ENCODE data around the gene BTBD19. TPM values are rescaled to one million over a fixed set of nuclear protein-coding genes. Genes with fewer than 3 reads are reported as not detected.

Gene BTBD19
- total and polyA plus RNA-seq, 9 of the 15 experiments (the other 6 are each of a cell fraction or from before 2014, with no cell fraction given) = 0.22 to 2.0 (median 0.95) TPM

- TF ChIP-seq EP400 (IDR thresholded peaks at IDR 0.05) = peak; percentile 98
- TF ChIP-seq, protein P1, sequence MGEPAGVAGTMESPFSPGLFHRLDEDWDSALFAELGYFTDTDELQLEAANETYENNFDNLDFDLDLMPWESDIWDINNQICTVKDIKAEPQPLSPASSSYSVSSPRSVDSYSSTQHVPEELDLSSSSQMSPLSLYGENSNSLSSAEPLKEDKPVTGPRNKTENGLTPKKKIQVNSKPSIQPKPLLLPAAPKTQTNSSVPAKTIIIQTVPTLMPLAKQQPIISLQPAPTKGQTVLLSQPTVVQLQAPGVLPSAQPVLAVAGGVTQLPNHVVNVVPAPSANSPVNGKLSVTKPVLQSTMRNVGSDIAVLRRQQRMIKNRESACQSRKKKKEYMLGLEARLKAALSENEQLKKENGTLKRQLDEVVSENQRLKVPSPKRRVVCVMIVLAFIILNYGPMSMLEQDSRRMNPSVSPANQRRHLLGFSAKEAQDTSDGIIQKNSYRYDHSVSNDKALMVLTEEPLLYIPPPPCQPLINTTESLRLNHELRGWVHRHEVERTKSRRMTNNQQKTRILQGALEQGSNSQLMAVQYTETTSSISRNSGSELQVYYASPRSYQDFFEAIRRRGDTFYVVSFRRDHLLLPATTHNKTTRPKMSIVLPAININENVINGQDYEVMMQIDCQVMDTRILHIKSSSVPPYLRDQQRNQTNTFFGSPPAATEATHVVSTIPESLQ (CRISPR knock-in tag; IDR thresholded peaks at IDR 0.05) = peak; percentile 85; the same call in 1 of the 2 replicates
- 0 out of 2 replicates have a peak, but pooled peaks have one; percentile 40 for TF ChIP-seq HIVEP1 (CRISPR knock-in tag; IDR thresholded peaks at IDR 0.05)
- peak in 1 of 2 experiments; percentile 29; a peak in 2 of 4 replicates for TF ChIP-seq KDM1A (IDR thresholded peaks at IDR 0.05)
- TF ChIP-seq SP1 (CRISPR knock-in tag; IDR thresholded peaks at IDR 0.05) = peak; percentile 44
- TF ChIP-seq, protein P2, sequence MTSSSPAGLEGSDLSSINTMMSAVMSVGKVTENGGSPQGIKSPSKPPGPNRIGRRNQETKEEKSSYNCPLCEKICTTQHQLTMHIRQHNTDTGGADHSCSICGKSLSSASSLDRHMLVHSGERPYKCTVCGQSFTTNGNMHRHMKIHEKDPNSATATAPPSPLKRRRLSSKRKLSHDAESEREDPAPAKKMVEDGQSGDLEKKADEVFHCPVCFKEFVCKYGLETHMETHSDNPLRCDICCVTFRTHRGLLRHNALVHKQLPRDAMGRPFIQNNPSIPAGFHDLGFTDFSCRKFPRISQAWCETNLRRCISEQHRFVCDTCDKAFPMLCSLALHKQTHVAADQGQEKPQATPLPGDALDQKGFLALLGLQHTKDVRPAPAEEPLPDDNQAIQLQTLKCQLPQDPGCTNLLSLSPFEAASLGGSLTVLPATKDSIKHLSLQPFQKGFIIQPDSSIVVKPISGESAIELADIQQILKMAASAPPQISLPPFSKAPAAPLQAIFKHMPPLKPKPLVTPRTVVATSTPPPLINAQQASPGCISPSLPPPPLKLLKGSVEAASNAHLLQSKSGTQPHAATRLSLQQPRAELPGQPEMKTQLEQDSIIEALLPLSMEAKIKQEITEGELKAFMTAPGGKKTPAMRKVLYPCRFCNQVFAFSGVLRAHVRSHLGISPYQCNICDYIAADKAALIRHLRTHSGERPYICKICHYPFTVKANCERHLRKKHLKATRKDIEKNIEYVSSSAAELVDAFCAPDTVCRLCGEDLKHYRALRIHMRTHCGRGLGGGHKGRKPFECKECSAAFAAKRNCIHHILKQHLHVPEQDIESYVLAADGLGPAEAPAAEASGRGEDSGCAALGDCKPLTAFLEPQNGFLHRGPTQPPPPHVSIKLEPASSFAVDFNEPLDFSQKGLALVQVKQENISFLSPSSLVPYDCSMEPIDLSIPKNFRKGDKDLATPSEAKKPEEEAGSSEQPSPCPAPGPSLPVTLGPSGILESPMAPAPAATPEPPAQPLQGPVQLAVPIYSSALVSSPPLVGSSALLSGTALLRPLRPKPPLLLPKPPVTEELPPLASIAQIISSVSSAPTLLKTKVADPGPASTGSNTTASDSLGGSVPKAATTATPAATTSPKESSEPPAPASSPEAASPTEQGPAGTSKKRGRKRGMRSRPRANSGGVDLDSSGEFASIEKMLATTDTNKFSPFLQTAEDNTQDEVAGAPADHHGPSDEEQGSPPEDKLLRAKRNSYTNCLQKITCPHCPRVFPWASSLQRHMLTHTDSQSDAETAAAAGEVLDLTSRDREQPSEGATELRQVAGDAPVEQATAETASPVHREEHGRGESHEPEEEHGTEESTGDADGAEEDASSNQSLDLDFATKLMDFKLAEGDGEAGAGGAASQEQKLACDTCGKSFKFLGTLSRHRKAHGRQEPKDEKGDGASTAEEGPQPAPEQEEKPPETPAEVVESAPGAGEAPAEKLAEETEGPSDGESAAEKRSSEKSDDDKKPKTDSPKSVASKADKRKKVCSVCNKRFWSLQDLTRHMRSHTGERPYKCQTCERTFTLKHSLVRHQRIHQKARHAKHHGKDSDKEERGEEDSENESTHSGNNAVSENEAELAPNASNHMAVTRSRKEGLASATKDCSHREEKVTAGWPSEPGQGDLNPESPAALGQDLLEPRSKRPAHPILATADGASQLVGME (CRISPR knock-in tag; IDR thresholded peaks at IDR 0.05) = no peak
- peak; percentile 88 for TF ChIP-seq MTA3 (IDR thresholded peaks at IDR 0.05; ENCODE audit: borderline replicate concordance)
- no peak; the same call in 1 of the 2 replicates for TF ChIP-seq STAT5A (IDR thresholded peaks at IDR 0.05; ENCODE audit: borderline replicate concordance, low read length)
- TF ChIP-seq NR4A1 (CRISPR knock-in tag; IDR thresholded peaks at IDR 0.05) = peak; percentile 89; the same call in 1 of the 2 replicates
- peak; percentile 94 for TF ChIP-seq NR4A1 (tag; IDR thresholded peaks at IDR 0.05)
- TF ChIP-seq YBX1 (IDR thresholded peaks at IDR 0.05) = no peak
- peak; percentile 62; the same call in 1 of the 2 replicates for TF ChIP-seq ZNF444 (CRISPR knock-in tag; IDR thresholded peaks at IDR 0.05)
- TF ChIP-seq LEF1 (IDR thresholded peaks at IDR 0.05) = peak; percentile 98
- TF ChIP-seq E2F3 (CRISPR knock-in tag; IDR thresholded peaks at IDR 0.05) = peak; percentile 77; the same call in 1 of the 2 replicates
- TF ChIP-seq, protein P3, sequence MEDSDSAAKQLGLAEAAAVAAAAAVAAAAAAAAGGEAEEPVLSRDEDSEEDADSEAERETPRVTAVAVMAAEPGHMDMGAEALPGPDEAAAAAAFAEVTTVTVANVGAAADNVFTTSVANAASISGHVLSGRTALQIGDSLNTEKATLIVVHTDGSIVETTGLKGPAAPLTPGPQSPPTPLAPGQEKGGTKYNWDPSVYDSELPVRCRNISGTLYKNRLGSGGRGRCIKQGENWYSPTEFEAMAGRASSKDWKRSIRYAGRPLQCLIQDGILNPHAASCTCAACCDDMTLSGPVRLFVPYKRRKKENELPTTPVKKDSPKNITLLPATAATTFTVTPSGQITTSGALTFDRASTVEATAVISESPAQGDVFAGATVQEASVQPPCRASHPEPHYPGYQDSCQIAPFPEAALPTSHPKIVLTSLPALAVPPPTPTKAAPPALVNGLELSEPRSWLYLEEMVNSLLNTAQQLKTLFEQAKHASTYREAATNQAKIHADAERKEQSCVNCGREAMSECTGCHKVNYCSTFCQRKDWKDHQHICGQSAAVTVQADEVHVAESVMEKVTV (CRISPR knock-in tag; IDR thresholded peaks at IDR 0.05) = 0 out of 2 replicates have a peak, but pooled peaks have one; percentile 15
- TF ChIP-seq RFX7 (CRISPR knock-in tag; IDR thresholded peaks at IDR 0.05) = no peak
- TF ChIP-seq, protein P4, sequence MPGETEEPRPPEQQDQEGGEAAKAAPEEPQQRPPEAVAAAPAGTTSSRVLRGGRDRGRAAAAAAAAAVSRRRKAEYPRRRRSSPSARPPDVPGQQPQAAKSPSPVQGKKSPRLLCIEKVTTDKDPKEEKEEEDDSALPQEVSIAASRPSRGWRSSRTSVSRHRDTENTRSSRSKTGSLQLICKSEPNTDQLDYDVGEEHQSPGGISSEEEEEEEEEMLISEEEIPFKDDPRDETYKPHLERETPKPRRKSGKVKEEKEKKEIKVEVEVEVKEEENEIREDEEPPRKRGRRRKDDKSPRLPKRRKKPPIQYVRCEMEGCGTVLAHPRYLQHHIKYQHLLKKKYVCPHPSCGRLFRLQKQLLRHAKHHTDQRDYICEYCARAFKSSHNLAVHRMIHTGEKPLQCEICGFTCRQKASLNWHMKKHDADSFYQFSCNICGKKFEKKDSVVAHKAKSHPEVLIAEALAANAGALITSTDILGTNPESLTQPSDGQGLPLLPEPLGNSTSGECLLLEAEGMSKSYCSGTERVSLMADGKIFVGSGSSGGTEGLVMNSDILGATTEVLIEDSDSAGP (CRISPR knock-in tag; IDR thresholded peaks at IDR 0.05) = no peak
- TF ChIP-seq FOXA1 (IDR thresholded peaks at IDR 0.05; ENCODE audit: borderline replicate concordance) = no peak
These were observed 810 bp upstream of the BTBD19 start (continued) for GRCh38 chr1:44807364-44808062.

All from K562 (cell line).